Stimulated activated CD4-positive, alpha-beta T cell treated with anti-CD3 and anti-CD28 coated beads, TNF-alpha, amount 100 ng/mL, for 4 hours (primary cell): ENCODE data around the gene ACER3.
"Not testable (repeated sequence)": the region's sequence is repeated elsewhere in the genome, so short reads cannot be mapped to it uniquely, and the experiment has no call there.

Experiments used
- DNase-seq, 3 experiments: peaks; one replicate each; pipeline ENCODE4 v3.0.0-alpha.2; 2020; ENCODE audit warnings: low read depth in 3 of 3

ACER3 gene

GRCh38 chr11:77057938-77058474 is 197.3 kb downstream of the ACER3 start:
- DNase-seq, result no peak

- DNase-seq, result no peak
Observed at GRCh38 chr11:77058900-77059299, 198.2 kb downstream of the ACER3 start.

DNA sequence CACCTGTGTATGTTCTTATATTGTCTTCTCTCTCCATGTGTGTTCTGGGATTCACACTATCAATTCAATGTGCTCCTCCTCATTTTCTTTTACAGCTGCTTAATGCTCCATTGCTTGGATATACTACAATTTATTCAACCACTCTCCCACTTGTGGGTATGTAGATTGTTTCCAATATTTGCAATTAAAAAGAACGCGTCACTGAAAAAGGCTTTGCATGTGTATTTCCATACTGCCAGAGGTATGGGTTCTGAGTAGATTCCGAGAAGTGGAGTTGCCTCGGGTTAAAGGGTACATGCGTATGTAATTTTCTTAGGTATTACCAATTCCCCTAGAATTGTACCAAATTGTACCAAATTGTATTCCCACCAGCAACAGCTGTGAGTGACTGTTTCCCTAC is 199.1 kb downstream of the ACER3 start:
- no peak for DNase-seq

DNA sequence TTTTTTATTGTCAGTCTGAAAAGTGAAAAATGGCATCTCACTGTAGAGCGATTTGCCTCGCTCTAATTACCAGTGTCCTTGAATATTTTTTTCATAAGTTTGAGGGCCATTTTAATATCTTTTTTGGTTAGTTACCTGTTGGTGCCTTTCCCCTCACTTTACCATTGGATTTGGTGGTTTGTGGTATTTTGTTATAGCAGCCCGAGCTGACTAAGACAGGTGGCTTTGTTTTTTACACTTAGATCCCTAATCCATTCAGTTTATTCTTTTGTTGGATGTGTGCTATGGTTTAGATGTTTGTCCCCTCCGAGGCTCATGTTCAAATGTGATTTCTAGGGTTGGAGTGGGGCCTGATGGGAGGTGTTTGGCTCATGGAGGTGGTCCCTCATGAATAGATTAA is 199.5 kb downstream of the ACER3 start:
- no peak for DNase-seq

DNA sequence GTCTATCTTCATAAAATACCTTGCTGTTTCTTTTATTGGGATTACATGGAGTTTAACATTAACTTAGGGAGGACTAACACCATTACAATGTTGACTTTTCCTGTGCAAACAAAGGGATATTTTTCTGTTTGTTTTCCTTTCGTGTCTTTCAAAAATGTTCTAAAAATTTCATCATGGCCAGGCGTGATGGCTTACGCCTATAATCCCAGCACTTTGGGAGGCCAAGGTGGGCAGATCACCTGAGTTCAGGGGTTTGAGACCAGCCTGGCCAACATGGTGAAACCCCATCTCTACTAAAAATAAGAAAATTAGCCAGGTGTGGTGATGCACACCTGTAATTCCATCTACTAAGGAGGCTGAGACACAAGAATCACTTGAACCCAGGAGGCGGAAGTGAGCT is 200.5 kb downstream of the ACER3 start:
- DNase-seq, result not testable (repeated sequence)

GRCh38 chr11:77062924-77063323 is 202.2 kb downstream of the ACER3 start:
- no peak for DNase-seq

DNA sequence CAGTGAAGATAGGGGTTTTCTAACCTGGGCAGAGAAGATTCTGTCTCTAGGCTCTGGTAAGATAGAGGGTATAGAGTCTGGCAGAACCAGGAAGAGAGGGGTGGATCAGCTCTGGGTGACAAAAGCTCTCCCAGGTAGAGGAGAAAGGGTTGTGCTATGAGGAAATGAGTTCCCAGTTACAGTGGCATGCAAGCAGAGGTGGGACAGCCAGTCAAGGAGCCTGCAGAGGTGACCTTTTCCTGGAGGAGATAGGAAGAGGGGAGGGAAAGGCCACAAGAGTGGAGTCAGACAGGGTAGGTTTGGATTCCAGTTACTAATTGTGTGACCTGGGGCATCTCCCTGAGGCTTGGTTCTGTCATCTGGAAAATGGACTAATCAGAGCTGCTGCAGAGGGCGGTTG is 202.7 kb downstream of the ACER3 start:
- DNase-seq, result no peak

GRCh38 chr11:77063861-77064260 is 203.1 kb downstream of the ACER3 start:
- no peak for DNase-seq

DNA sequence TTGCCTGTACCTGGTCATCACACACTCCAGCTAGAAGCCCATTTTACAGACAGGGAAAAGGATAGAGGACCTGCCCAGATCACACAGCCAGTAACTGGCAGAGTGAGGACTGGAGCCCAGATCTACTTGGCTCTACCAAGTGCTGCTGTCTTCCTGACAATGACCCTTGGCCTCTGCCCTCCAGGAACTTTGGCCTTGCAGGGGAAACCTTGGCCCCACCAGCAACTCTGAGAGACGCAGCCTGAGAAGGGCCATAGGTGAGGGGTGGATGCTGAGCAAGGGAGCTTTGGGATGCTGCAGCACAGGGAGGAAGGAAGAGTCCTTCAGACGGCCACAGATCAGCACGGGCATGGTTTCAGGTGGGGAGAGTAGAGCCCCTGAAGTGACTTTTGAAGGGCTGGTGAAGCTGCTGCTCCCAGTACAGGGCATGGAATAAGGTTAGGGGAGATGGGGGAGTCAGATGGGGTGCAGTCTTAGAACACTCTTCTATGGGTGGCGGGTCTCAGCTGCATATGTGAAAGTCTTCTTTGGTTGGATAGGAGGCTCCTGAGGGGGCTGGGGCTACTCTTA is 204.0 kb downstream of the ACER3 start:
- DNase-seq, result no peak

- DNase-seq, result no peak
Observed at GRCh38 chr11:77065878-77066228, 205.1 kb downstream of the ACER3 start.

- DNase-seq, result peak; percentile 73 to 82 (median 75)
Observed at GRCh38 chr11:77066229-77067042, 205.7 kb downstream of the ACER3 start, which contains the start of gene CAPN5. CAPN5 (plus strand) TSS chr11:77066971; CDS start chr11:77084887, 17,916 bp downstream.

DNA sequence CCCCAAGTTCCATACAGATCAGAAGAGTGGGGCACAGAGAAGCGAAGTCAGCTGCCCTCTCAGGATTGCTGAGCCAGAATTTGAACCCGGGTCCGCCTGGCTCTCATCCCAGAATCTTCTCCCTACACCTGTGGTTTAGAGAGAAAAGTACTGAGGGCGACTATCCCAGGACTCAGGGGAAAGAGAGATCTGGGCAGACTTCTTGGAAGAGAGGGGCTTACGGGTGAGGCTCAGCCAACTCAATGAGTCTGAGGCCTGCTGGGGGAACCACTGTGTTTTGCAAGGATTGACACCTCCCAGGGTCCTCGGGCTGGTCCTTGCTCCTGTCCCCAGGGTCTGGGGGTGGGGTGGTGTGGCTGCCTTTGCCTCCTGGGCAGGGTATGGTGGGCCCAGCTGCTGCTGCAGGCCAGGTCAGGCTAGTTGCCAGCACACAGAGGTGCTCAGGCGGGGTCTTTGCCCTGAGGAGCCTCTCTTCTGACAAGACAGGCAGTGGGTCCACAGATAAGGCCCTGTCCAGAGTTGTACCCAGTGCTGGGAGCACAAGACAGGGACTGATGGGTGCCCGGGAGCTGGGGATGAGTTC is 207.2 kb downstream of the ACER3 start:
- no peak for DNase-seq

GRCh38 chr11:77068457-77069335 is 208.0 kb downstream of the ACER3 start:
- no peak for DNase-seq

GRCh38 chr11:77069336-77069968 is 208.7 kb downstream of the ACER3 start:
- no peak for DNase-seq

- DNase-seq, result no peak
Observed at GRCh38 chr11:77069969-77070582, 209.4 kb downstream of the ACER3 start.

DNA sequence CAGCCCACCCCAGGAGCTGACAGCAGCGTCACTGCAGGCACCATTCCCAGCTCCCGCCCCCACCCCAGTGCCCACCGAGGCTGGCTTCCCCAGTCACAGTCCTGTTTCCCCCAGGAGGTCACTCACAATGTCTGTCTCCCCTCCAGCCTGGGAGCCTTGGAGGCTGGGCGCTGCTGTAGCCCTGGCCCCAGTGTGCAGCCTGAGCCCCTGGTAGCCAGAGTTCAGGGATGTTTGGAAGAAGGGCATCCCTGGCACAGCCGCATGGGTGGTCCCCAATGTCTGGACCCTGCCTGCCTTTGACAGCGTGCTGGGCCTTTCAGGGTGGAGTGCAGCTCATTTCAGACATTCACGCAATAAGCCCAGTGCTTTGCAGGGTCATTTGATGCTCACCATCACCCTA is 210.4 kb downstream of the ACER3 start:
- DNase-seq, result no peak

- DNase-seq, result no peak
Observed at GRCh38 chr11:77071671-77072605, 211.2 kb downstream of the ACER3 start.

GRCh38 chr11:77072851-77073327 is 212.2 kb downstream of the ACER3 start:
- DNase-seq, result no peak

GRCh38 chr11:77073328-77074001 is 212.7 kb downstream of the ACER3 start:
- DNase-seq, result no peak
